Activated CD8-positive, alpha-beta memory T cell treated with anti-CD3 and anti-CD28 coated beads for 36 hours (primary cell): ENCODE data around the gene RAP1GAP2. TPM values are rescaled to one million over a fixed set of nuclear protein-coding genes. Genes with fewer than 3 reads are reported as not detected.
"Not testable (repeated sequence)": the region's sequence is repeated elsewhere in the genome, so short reads cannot be mapped to it uniquely, and the experiment has no call there.

Source experiments
- CTCF ChIA-PET: fragments of 350-600 bp; sonication (Branson Sonifier 250); formaldehyde crosslinking; loops from one replicate; lab custom pipeline; 2021; ENCODE audit warnings: antibody characterized with exemption; lab: Charles Lee
- POLR2A ChIA-PET: fragments of 350-600 bp; sonication (Branson Sonifier 250); formaldehyde crosslinking; loops from one replicate; lab custom pipeline; 2021; ENCODE audit warnings: antibody characterized with exemption; lab: Charles Lee
- total RNA-seq, 2 experiments: library from RNA; stranded (reverse); gene quantifications; one replicate each; pipeline ENCODE4 v1.2.3, GENCODE V29; 2021

Gene RAP1GAP2
- under 1 TPM; 0.27 to 0.52 TPM for total RNA-seq

- ChIA-PET CTCF (interaction anchor here (1.1 to 4.3 kb wide), 3 partner anchors 10 to 31 kb away, joined by 4 to 13 read pairs (median 5); no protein-coding TSS in a partner anchor), POLR2A (no interaction called here)
These were observed at the start of gene RAP1GAP2 for GRCh38 chr17:2796164-2797125. Gene RAP1GAP2 (plus strand): TSS chr17:2796438. CDS start chr17:2796528, 90 bp downstream.

- ChIA-PET CTCF (no interaction called here), POLR2A (no interaction called here)
These were observed 47.0 kb upstream of the RAP1GAP2 start, which contains the start of gene CCDC92B for GRCh38 chr17:2749058-2749783. Gene CCDC92B (minus strand): TSS chr17:2749652. CDS start chr17:2735145, 14,507 bp downstream.

- ChIA-PET POLR2A (no interaction called here), CTCF (interaction anchor here (1.2 kb wide), 1 partner anchor 26 kb away, joined by 3 read pairs; no protein-coding TSS in a partner anchor)
These were observed 46.5 kb upstream of the RAP1GAP2 start for GRCh38 chr17:2749784-2750181.

GRCh38 chr17:2750721-2751120 lies 45.5 kb upstream of the RAP1GAP2 start:
- ChIA-PET CTCF (interaction anchor here (1.2 kb wide), 1 partner anchor 25 kb away, joined by 3 read pairs; no protein-coding TSS in a partner anchor), POLR2A (no interaction called here)

- ChIA-PET CTCF (no interaction called here), POLR2A (no interaction called here)
These were observed 44.7 kb upstream of the RAP1GAP2 start for GRCh38 chr17:2751491-2751890.

- POLR2A ChIA-PET, result no interaction called here
- CTCF ChIA-PET, result no interaction called here
These were observed 40.1 kb upstream of the RAP1GAP2 start for GRCh38 chr17:2755891-2756724.

- ChIA-PET POLR2A (no interaction called here), CTCF (interaction anchor here (0.6 kb wide), 1 partner anchor 70 kb away, joined by 3 read pairs; no protein-coding TSS in a partner anchor)
These were observed 37.4 kb upstream of the RAP1GAP2 start for GRCh38 chr17:2758870-2759269.

- ChIA-PET POLR2A (interaction anchor here (0.6 kb wide), 1 partner anchor 331 kb away, joined by 3 read pairs; no protein-coding TSS in a partner anchor), CTCF (no interaction called here)
These were observed 26.1 kb upstream of the RAP1GAP2 start for GRCh38 chr17:2770129-2770528.

GRCh38 chr17:2775206-2775605 lies 21.0 kb upstream of the RAP1GAP2 start:
- ChIA-PET POLR2A (no interaction called here), CTCF (interaction anchor here (0.8 kb wide), 1 partner anchor 25 kb away, joined by 3 read pairs; no protein-coding TSS in a partner anchor)

GRCh38 chr17:2776589-2777241 lies 19.5 kb upstream of the RAP1GAP2 start:
- ChIA-PET CTCF (interaction anchor here (1.0 to 1.8 kb wide), 2 partner anchors 10 to 121 kb away, joined by 3 to 4 read pairs; no protein-coding TSS in a partner anchor), POLR2A (no interaction called here)

- ChIA-PET POLR2A (no interaction called here), CTCF (interaction anchor here (0.9 to 1.8 kb wide), 2 partner anchors 9 to 17 kb away, joined by 3 to 4 read pairs; no protein-coding TSS in a partner anchor)
These were observed 18.9 kb upstream of the RAP1GAP2 start for GRCh38 chr17:2777242-2777867.

- ChIA-PET POLR2A (no interaction called here), CTCF (no interaction called here)
These were observed 17.7 kb upstream of the RAP1GAP2 start for GRCh38 chr17:2778489-2778888.

GRCh38 chr17:2779545-2779944 lies 16.7 kb upstream of the RAP1GAP2 start:
- ChIA-PET CTCF (no interaction called here), POLR2A (no interaction called here)

- CTCF ChIA-PET, result interaction anchor here (0.6 kb wide), 1 partner anchor 13 kb away, joined by 3 read pairs; no protein-coding TSS in a partner anchor
- POLR2A ChIA-PET, result no interaction called here
These were observed 16.0 kb upstream of the RAP1GAP2 start for GRCh38 chr17:2780256-2780655.

GRCh38 chr17:2780931-2781454 lies 15.2 kb upstream of the RAP1GAP2 start:
- CTCF ChIA-PET, result interaction anchor here (0.6 kb wide), 1 partner anchor 13 kb away, joined by 3 read pairs; no protein-coding TSS in a partner anchor
- POLR2A ChIA-PET, result no interaction called here

GRCh38 chr17:2781598-2781997 lies 14.6 kb upstream of the RAP1GAP2 start:
- CTCF ChIA-PET, POLR2A ChIA-PET: not testable (repeated sequence)

- CTCF ChIA-PET, result no interaction called here
These were observed 14.2 kb upstream of the RAP1GAP2 start for GRCh38 chr17:2782055-2782454.

More at GRCh38 chr17:2782055-2782454, 14.2 kb upstream of the RAP1GAP2 start:
- POLR2A ChIA-PET, result no interaction called here
